A549 (cell line): ENCODE results near the gene CUL1.

Experiments
- CEBPB ChIP-seq, 2 experiments: fragments of >200 bp in 1 of 2; sonication (Bioruptor Twin) in 1 of 2; formaldehyde crosslinking in 1 of 2; IDR thresholded peaks; 2 replicates each; pipeline ENCODE4 v1.6.1; 2012 to 2016
- EP300 ChIP-seq, 2 experiments: fragments of >200 bp; sonication (Bioruptor Twin); formaldehyde crosslinking; IDR thresholded peaks; 2 replicates in 1 of 2; 3 replicates in 1 of 2; pipeline ENCODE4 v1.6.1; 2016 to 2017
- GATA3 ChIP-seq: IDR thresholded peaks from 2 replicates; pipeline ENCODE4 v1.6.1; 2012; ENCODE audit warnings: borderline replicate concordance
- JUN ChIP-seq, 2 experiments: fragments of >200 bp; sonication (Bioruptor Twin); formaldehyde crosslinking; IDR thresholded peaks; 2 replicates in 1 of 2; 3 replicates in 1 of 2; pipeline ENCODE4 v1.6.1; 2016 to 2017
- NFE2L2 ChIP-seq: fragments of 150-350 bp; conservative IDR thresholded peaks from 2 replicates; pipeline ENCODE4 v1.6.1; 2014; ENCODE audit warnings: low read length
- POLR2A ChIP-seq: IDR thresholded peaks from 2 replicates; pipeline ENCODE4 v1.6.1; 2012; ENCODE audit warnings: mild to moderate bottlenecking, low read length
- RAD21 ChIP-seq, 2 experiments: fragments of >200 bp in 1 of 2; sonication (Bioruptor Twin) in 1 of 2; formaldehyde crosslinking in 1 of 2; IDR thresholded peaks in 1 of 2; conservative IDR thresholded peaks in 1 of 2; 2 replicates in 1 of 2; 3 replicates in 1 of 2; pipeline ENCODE4 v1.6.1; 2012 to 2018; ENCODE audit warnings: inconsistent platforms in 1 of 2
- RARB ChIP-seq: fragments of 250-450 bp; sonication (Bioruptor Pico); IDR thresholded peaks from 2 replicates; pipeline ENCODE4 v1.8.0; 2021; ENCODE audit warnings: mild to moderate bottlenecking, moderate library complexity
- RFX5 ChIP-seq: fragments of 450-650 bp; IDR thresholded peaks from 2 replicates; pipeline ENCODE4 v1.7.1; 2014; ENCODE audit warnings: antibody characterized with exemption, mild to moderate bottlenecking, moderate library complexity
- SMC3 ChIP-seq: fragments of >200 bp; sonication (Bioruptor Twin); formaldehyde crosslinking; IDR thresholded peaks from 3 replicates; pipeline ENCODE4 v1.6.1; 2018; ENCODE audit warnings: inconsistent platforms
- SREBF2 ChIP-seq: fragments of 450-650 bp; IDR thresholded peaks from 2 replicates; pipeline ENCODE4 v1.6.1; 2014; ENCODE audit warnings: mild to moderate bottlenecking, moderate library complexity
- ZFP36 ChIP-seq: fragments of 450-650 bp; IDR thresholded peaks from 2 replicates; pipeline ENCODE4 v1.6.1; 2014; ENCODE audit warnings: borderline replicate concordance; ENCODE audit not compliant: partially characterized antibody
- TF ChIP-seq, protein P1 (sequence below): fragments of >200 bp; sonication (Bioruptor Twin); formaldehyde crosslinking; IDR thresholded peaks from 3 replicates; pipeline ENCODE4 v1.5.1; 2016

DNA sequence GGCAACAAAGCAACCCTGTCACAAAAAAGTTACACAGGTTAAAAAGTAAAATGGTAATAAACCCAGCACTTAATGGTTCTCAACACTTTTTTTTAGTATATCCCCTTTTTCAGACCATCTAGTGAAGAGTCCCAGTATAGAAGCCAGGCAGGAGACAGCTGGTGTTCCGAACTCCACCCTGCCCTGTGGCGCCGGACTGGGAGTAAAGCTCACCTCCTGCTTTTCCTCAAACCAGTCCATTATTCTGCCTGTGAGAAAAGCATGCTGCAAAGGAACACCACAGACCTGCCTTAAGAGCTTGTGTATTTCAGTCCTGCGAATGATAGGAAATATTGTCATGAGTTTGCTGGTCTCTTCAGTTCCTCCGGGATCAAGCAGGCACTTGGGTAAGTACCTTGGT is 104.4 kb downstream of the CUL1 start:
- TF ChIP-seq CEBPB (IDR thresholded peaks at IDR 0.05) (no peak), RFX5 (no peak), JUN (IDR thresholded peaks at IDR 0.05) (no peak), POLR2A (no peak), GATA3 (no peak), EP300 (IDR thresholded peaks at IDR 0.05) (no peak), SREBF2 (no peak), SMC3 (no peak), ZFP36 (no peak), RAD21 (conservative IDR thresholded peaks at IDR 0.05 in 1 of 2, IDR thresholded peaks at IDR 0.05 in 1 of 2) (no peak), RARB (CRISPR knock-in tag) (no peak), NFE2L2 (no peak)
- TF ChIP-seq, protein P1, sequence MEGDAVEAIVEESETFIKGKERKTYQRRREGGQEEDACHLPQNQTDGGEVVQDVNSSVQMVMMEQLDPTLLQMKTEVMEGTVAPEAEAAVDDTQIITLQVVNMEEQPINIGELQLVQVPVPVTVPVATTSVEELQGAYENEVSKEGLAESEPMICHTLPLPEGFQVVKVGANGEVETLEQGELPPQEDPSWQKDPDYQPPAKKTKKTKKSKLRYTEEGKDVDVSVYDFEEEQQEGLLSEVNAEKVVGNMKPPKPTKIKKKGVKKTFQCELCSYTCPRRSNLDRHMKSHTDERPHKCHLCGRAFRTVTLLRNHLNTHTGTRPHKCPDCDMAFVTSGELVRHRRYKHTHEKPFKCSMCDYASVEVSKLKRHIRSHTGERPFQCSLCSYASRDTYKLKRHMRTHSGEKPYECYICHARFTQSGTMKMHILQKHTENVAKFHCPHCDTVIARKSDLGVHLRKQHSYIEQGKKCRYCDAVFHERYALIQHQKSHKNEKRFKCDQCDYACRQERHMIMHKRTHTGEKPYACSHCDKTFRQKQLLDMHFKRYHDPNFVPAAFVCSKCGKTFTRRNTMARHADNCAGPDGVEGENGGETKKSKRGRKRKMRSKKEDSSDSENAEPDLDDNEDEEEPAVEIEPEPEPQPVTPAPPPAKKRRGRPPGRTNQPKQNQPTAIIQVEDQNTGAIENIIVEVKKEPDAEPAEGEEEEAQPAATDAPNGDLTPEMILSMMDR: no peak
